GM21360 (cell line): ENCODE measurements around the gene RBMXL2.

Experiments
- ATAC-seq: cut with Tn5 transposase; IDR thresholded peaks from one replicate; pipeline ENCODE4 v1.9.1; 2021; ENCODE audit warnings: mild to moderate bottlenecking, moderate library complexity; ENCODE audit not compliant: unreplicated experiment

The RBMXL2 gene

GRCh38 chr11:7088921-7089320, at the start of gene RBMXL2:
TSS of gene RBMXL2 (plus strand) at chr11:7088998. CDS start at chr11:7089121, 123 bp downstream.
- no peak for ATAC-seq

- no peak for ATAC-seq
Measured at GRCh38 chr11:7046474-7047175, 42.2 kb upstream of the RBMXL2 start.

- no peak for ATAC-seq
Measured at GRCh38 chr11:7050191-7050590, 38.6 kb upstream of the RBMXL2 start.

- no peak for ATAC-seq
Measured at GRCh38 chr11:7056828-7057513, 31.8 kb upstream of the RBMXL2 start.

GRCh38 chr11:7057641-7058040, 31.2 kb upstream of the RBMXL2 start:
- ATAC-seq: no peak

- no peak for ATAC-seq
Measured at GRCh38 chr11:7060868-7061267, 27.9 kb upstream of the RBMXL2 start.

- ATAC-seq: no peak
Measured at GRCh38 chr11:7062534-7062933, 26.3 kb upstream of the RBMXL2 start.

GRCh38 chr11:7072401-7073028, 16.3 kb upstream of the RBMXL2 start:
- ATAC-seq: no peak

- ATAC-seq: no peak
Measured at GRCh38 chr11:7077101-7077500, 11.7 kb upstream of the RBMXL2 start.

GRCh38 chr11:7079545-7080135, 9.2 kb upstream of the RBMXL2 start:
- no peak for ATAC-seq

- no peak for ATAC-seq
Measured at GRCh38 chr11:7080900-7081299, 7.9 kb upstream of the RBMXL2 start.

GRCh38 chr11:7081441-7081840, 7.4 kb upstream of the RBMXL2 start:
- no peak for ATAC-seq

GRCh38 chr11:7089328-7090251, 792 bp downstream of the RBMXL2 start:
- no peak for ATAC-seq

- ATAC-seq: no peak
Measured at GRCh38 chr11:7098235-7098832, 9.5 kb downstream of the RBMXL2 start.

- ATAC-seq: no peak
Measured at GRCh38 chr11:7115780-7116179, 27.0 kb downstream of the RBMXL2 start.

GRCh38 chr11:7116370-7116769, 27.6 kb downstream of the RBMXL2 start:
- no peak for ATAC-seq

GRCh38 chr11:7138051-7138450, 49.3 kb downstream of the RBMXL2 start:
- ATAC-seq: no peak
